K562 (cell line): ENCODE data around the gene RBMY1B. TPM values are rescaled to one million over a fixed set of nuclear protein-coding genes. Genes with fewer than 3 reads are reported as not detected.
"Not testable (repeated sequence)": the region's sequence is repeated elsewhere in the genome, so short reads cannot be mapped to it uniquely, and the experiment has no call there.

Experiments
- ATAC-seq: fragments of 200-7000 bp; cut with Tn5 transposase; 3 replicates; pipeline ENCODE4 v1.9.1; 2020; ENCODE audit warnings: moderate library complexity
- Bru-seq: library from RNA; stranded (reverse); fragments of 400-500 nt; gene quantifications from one replicate; lab custom pipeline; 2021; lab: Mats Ljungman, UMichigan
- BruChase-seq, 2 experiments: library from RNA; stranded (reverse); fragments of 400-500 nt; gene quantifications; one replicate each; lab custom pipeline; 2021; lab: Mats Ljungman, UMichigan
- BruUV-seq: library from RNA; stranded (reverse); fragments of 400-500 nt; replicated peaks from 2 replicates; lab custom pipeline; 2021; lab: Mats Ljungman, UMichigan
- CTCF ChIA-PET: fragments of 300-600 bp; formaldehyde crosslinking; extraction: SDS; loops from one replicate; lab custom pipeline; 2021; ENCODE audit warnings: low intra/inter-chr PET ratio; lab: Yijun Ruan, JAX
- POLR2A ChIA-PET: fragments of 300-600, 350-650 bp; sonication (Branson Sonifier 250); formaldehyde crosslinking; extraction: SDS; loops from one replicate; lab custom pipeline; 2021; ENCODE audit warnings: antibody characterized with exemption, inconsistent platforms; lab: Yijun Ruan, JAX
- DNase-seq, 4 experiments: peaks; one replicate each; pipeline versions ENCODE4 v3.0.0 to v3.0.0-alpha.2; 2011 to 2018; ENCODE audit warnings: low spot score in 3 of 4, mixed read lengths in 3 of 4; ENCODE audit errors: extremely low read depth in 1 of 4
- FAIRE-seq: peaks from 2 replicates; lab custom pipeline; 2011; peaks lifted over from hg19 to GRCh38; lab: Jason Lieb, UNC
- H2AFZ ChIP-seq: 2 replicates; pipeline ENCODE4 v1.6.0; 2011; ENCODE audit warnings: low read depth, low read length, control low read depth, inconsistent platforms
- H3K27ac ChIP-seq: fragments of 200-600 bp; 3 replicates; pipeline ENCODE4 v1.8.0; 2011; ENCODE audit warnings: low read depth, mild to moderate bottlenecking, control low read depth, inconsistent platforms, low read length, moderate library complexity, mixed read lengths; ENCODE audit errors: extremely low read depth
- H3K27me3 ChIP-seq, 2 experiments: fragments of 300-600 bp in 1 of 2; 2 replicates in 1 of 2; 3 replicates in 1 of 2; pipeline versions ENCODE4 v1.6.0 to v1.8.0; 2011; ENCODE audit warnings: inconsistent platforms in 2 of 2, low read length in 2 of 2, mild to moderate bottlenecking in 1 of 2, mixed read lengths in 1 of 2, moderate library complexity in 1 of 2; ENCODE audit not compliant: control insufficient read depth in 2 of 2, insufficient read depth in 2 of 2
- H3K36me3 ChIP-seq: fragments of 300-600 bp; 3 replicates; pipeline ENCODE4 v1.8.0; 2011; ENCODE audit warnings: mild to moderate bottlenecking, low read length, inconsistent platforms; ENCODE audit not compliant: control insufficient read depth, insufficient read depth
- H3K4me1 ChIP-seq, 2 experiments: fragments of 200-600 bp in 1 of 2; replicated peaks in 1 of 2; 2 replicates in 1 of 2; 3 replicates in 1 of 2; pipeline versions ENCODE4 v1.5.1 to v1.8.0; 2011; ENCODE audit warnings: inconsistent platforms in 2 of 2, low read length in 2 of 2, mild to moderate bottlenecking in 1 of 2, mixed read lengths in 1 of 2, moderate library complexity in 1 of 2; ENCODE audit not compliant: control insufficient read depth in 2 of 2, insufficient read depth in 2 of 2
- H3K4me2 ChIP-seq: 2 replicates; pipeline ENCODE4 v1.6.1; 2011; ENCODE audit warnings: low read length, control low read depth, inconsistent platforms, mixed read lengths; ENCODE audit not compliant: insufficient read depth
- H3K4me3 ChIP-seq: fragments of 200-600 bp; sonication (generic), shearing (Covaris generic); 2 replicates; pipeline ENCODE4 v1.5.1; 2016; ENCODE audit warnings: control low read depth, inconsistent platforms
- H3K79me2 ChIP-seq: fragments of 200-600 bp; 3 replicates; pipeline ENCODE4 v1.8.0; 2011; ENCODE audit warnings: low read length, inconsistent platforms; ENCODE audit not compliant: control insufficient read depth, insufficient read depth
- H3K9ac ChIP-seq, 2 experiments: 2 replicates each; pipeline versions ENCODE4 v1.6.0 to v1.6.1; 2011; ENCODE audit warnings: low read depth in 2 of 2, low read length in 2 of 2, control low read depth in 1 of 2, inconsistent platforms in 1 of 2, mild to moderate bottlenecking in 1 of 2, mixed read lengths in 1 of 2; ENCODE audit not compliant: insufficient read depth in 1 of 2
- H3K9me1 ChIP-seq: one replicate; pipeline ENCODE4 v1.6.0; 2011; ENCODE audit warnings: inconsistent platforms, mild to moderate bottlenecking, low read length, moderate library complexity; ENCODE audit not compliant: control insufficient read depth, insufficient read depth
- H3K9me3 ChIP-seq: replicated peaks from 2 replicates; pipeline ENCODE4 v1.5.1; 2011; ENCODE audit warnings: low read depth, low read length, inconsistent platforms; ENCODE audit not compliant: control insufficient read depth, insufficient read depth
- H4K20me1 ChIP-seq: replicated peaks from 2 replicates; pipeline ENCODE4 v1.6.1; 2011; ENCODE audit warnings: low read length, inconsistent platforms, mixed read lengths; ENCODE audit not compliant: control insufficient read depth, insufficient read depth
- WGBS: fragments of 100-300 bp; shearing (Covaris generic); methylation state at CpG from one replicate; pipeline ENCODE4 v1.1.6; 2016; ENCODE audit warnings: low coverage, mixed read lengths; ENCODE audit not compliant: insufficient coverage; ENCODE audit errors: missing lambda C conversion rate; 5-methylcytosine and 5-hydroxymethylcytosine counted together
- in situ Hi-C: fragments of 300-500 bp; cut with MboI; formaldehyde crosslinking; loops from 4 replicates; pipeline ENCODE4 v1.15.0; 2018; ENCODE audit warnings: inconsistent platforms, mixed read lengths
- intact Hi-C: fragments of 100-400 bp; cut with micrococcal nuclease; formaldehyde crosslinking; loops from 2 replicates; pipeline ENCODE4 v1.14.2; 2022
- long read RNA-seq, 3 experiments: library from polyadenylated mRNA in 2 of 3; library from RNA in 1 of 3; unstranded in 2 of 3; stranded (forward) in 1 of 3; transcript quantifications; one replicate each; pipeline ENCODE4 v2.0.0, GENCODE V29; 2019 to 2022
- polyA minus RNA-seq, 3 experiments: library from RNA; depleted of rRNA, polyadenylated mRNA; stranded (reverse); fragments of >200 nt; gene quantifications; 2 replicates each; pipeline ENCODE4 v1.2.3, GENCODE V29; 2011
- polyA plus RNA-seq, 8 experiments: library from polyadenylated mRNA; depleted of rRNA in 4 of 8; stranded (reverse) in 5 of 8; unstranded in 3 of 8; fragments of >200 nt; fragmentation: Nextera tagmentation in 2 of 8; fragmentation: Illumina TruSeq in 1 of 8; extraction: Ambion mirVana in 2 of 8; extraction: Trizol in 1 of 8; gene quantifications; 2 replicates each; pipeline versions ENCODE4 v1.2.1 to v1.2.3, GENCODE V29; 2011 to 2014; ENCODE audit warnings: inconsistent platforms in 1 of 8, missing spikeins in 1 of 8
- total RNA-seq, 7 experiments: library from RNA; depleted of rRNA in 6 of 7; stranded (reverse); fragments of >200 nt in 6 of 7; fragmentation: Illumina TruSeq in 2 of 7; extraction: Trizol in 2 of 7; gene quantifications; 2 replicates each; pipeline versions ENCODE4 v1.2.1 to v1.2.3, GENCODE V29; 2011 to 2021; ENCODE audit warnings: low replicate concordance in 1 of 7

RBMY1B gene
- not detected in 2 replicates for total RNA-seq (2011; cell fraction: chromatin; rRNA removed; ENCODE audit: low replicate concordance)
- total RNA-seq (2011; cell fraction: nucleolus; rRNA removed) = not detected in 2 replicates
- not detected in 2 replicates for total RNA-seq (2011; cell fraction: nucleoplasm; rRNA removed)
- total RNA-seq (2014; rRNA removed) (not detected in 2 replicates), total RNA-seq (2014; rRNA removed; fragmentation: Illumina TruSeq; extraction: Trizol) (not detected in 2 replicates), total RNA-seq (2015; rRNA removed; fragmentation: Illumina TruSeq; extraction: Trizol) (not detected in 2 replicates), total RNA-seq (2021) (not detected in 2 replicates), polyA plus RNA-seq (2011; rRNA removed) (not detected in 2 replicates), polyA plus RNA-seq (2014; fragmentation: Illumina TruSeq; extraction: Trizol) (not detected in 2 replicates), polyA plus RNA-seq (2014; fragmentation: Nextera tagmentation; extraction: Ambion mirVana) (not detected), polyA plus RNA-seq (2014; rRNA removed) (not detected in 2 replicates), polyA minus RNA-seq (2011; rRNA and poly(A)+ RNA removed) (not detected in 2 replicates), Bru-seq, nascent RNA (not detected), BruChase-seq, experiment 1, labeled RNA remaining after a 2-hour chase (not detected), BruChase-seq, experiment 2, labeled RNA remaining after a 6-hour chase (not detected)
- polyA plus RNA-seq (2011; cell fraction: cytosol; rRNA removed) = not detected in 2 replicates
- polyA plus RNA-seq (2011; cell fraction: nucleus; rRNA removed) = not detected in 2 replicates
- not detected in 2 replicates for polyA plus RNA-seq (2012)
- not detected in 2 replicates for polyA minus RNA-seq (2011; cell fraction: cytosol; rRNA and poly(A)+ RNA removed)
- not detected in 2 replicates for polyA minus RNA-seq (2011; cell fraction: nucleus; rRNA and poly(A)+ RNA removed)
- long read RNA-seq, experiment 1 = 0 reads
- long read RNA-seq, experiment 2 = 0 reads
- long read RNA-seq, experiment 3 = 0 reads

DNA sequence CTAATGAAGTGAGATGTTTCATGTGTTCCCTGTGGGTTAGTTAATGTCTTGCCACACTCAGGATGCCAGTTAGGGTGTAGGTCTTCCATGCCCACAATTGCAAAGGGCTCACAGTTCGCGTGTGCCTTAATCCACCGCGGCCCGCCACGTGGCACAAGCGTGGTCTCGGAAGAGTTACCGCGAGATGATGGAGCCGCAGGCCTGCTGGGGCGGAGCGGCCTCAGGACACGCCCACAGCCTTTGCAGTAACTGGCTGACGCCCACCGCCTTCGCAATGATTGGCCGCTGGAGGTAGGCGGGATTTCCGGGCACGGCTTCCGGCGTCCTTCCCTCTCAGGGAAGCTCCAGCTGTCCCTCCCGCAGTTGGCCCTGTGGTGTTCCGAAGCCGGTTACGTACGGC, at the start of gene RBMY1B:
RBMY1B (plus strand) TSS at position 301 of the 400 bp plus-strand sequence. CDS start 2,013 bp downstream, outside the sequence.
- H3K27me3 ChIP-seq, BruUV-seq, H2AFZ ChIP-seq, in situ Hi-C loops, H3K9me1 ChIP-seq, intact Hi-C loops, FAIRE-seq, H3K79me2 ChIP-seq, ATAC-seq, H3K4me2 ChIP-seq, H3K9ac ChIP-seq, H3K4me1 ChIP-seq, CTCF ChIA-PET, POLR2A ChIA-PET, DNase-seq, H3K4me3 ChIP-seq, H3K9me3 ChIP-seq, H4K20me1 ChIP-seq, H3K27ac ChIP-seq, H3K36me3 ChIP-seq: not testable (repeated sequence)
- no CpG with 5 or more reads among the region's 28 CpGs for WGBS

DNA sequence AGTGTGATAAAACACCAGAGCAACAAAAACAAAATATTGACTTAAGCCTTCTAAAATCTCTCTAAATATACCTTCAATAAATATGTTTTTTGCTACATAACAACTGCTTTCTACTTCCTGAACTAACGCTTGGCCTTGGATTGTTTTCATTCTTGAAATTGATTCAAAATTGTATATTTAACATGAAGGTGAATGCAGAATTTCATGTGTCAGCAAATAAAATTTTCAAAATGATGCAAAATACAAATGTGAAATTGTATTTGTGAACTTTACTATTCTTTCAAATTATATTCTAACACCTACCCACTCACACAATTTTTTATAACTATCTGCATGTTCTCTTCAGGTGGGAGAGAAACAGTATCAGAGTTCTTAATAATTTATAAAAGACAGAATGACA, 48.2 kb upstream of the RBMY1B start:
- H4K20me1 ChIP-seq, intact Hi-C loops, in situ Hi-C loops, CTCF ChIA-PET, FAIRE-seq, H3K4me2 ChIP-seq, H3K36me3 ChIP-seq, DNase-seq, H3K79me2 ChIP-seq, H3K4me3 ChIP-seq, H3K27me3 ChIP-seq, H3K4me1 ChIP-seq, H3K27ac ChIP-seq, H3K9me3 ChIP-seq, H3K9me1 ChIP-seq, POLR2A ChIA-PET, H3K9ac ChIP-seq, BruUV-seq, H2AFZ ChIP-seq, ATAC-seq: not testable (repeated sequence)
- WGBS = no CpG with 5 or more reads among the region's 1 CpG
